ENCODE results near the gene TIAM2. TPM values are rescaled to one million over a fixed set of nuclear protein-coding genes. Genes with fewer than 3 reads are reported as not detected.
"Not testable (repeated sequence)": the region's sequence is repeated elsewhere in the genome, so short reads cannot be mapped to it uniquely, and the experiment has no call there.

Gene TIAM2
- total RNA-seq, 1 experiment from 2014 or later: 3.8 TPM

- no peaks in the 10 kb centered on the region for H3K27me3 ChIP-seq (replicated peaks; ENCODE audit: control insufficient read depth, insufficient read depth, low read length)
- DNase-seq: no peak
- H3K4me1 ChIP-seq: peaks cover 9% of the 10 kb centered on the region
- H3K27me3 Mint-ChIP-seq (ENCODE audit: insufficient read depth, unreplicated experiment): no peaks in the 10 kb centered on the region
- no peak for TF ChIP-seq CTCF (IDR thresholded peaks at IDR 0.05; ENCODE audit: insufficient read depth in 1 of 2, low read depth in 1 of 2, low read length in 1 of 2, severe bottlenecking in 1 of 2, unreplicated experiment in 1 of 2)
- H3K4me3 ChIP-seq (ENCODE audit: low read depth, low read length): no peak overlapping the region
- H3K9me3 ChIP-seq: no peaks in the 10 kb centered on the region; the same call in none of the 2 replicates
- H3K27ac Mint-ChIP-seq (ENCODE audit: unreplicated experiment): no peak overlapping the region
- POLR2A ChIA-PET: no interaction called here
- no peak overlapping the region for H3K4me3 Mint-ChIP-seq (ENCODE audit: unreplicated experiment)
- H3K36me3 ChIP-seq (ENCODE audit: control insufficient read depth, insufficient read depth, low read length): no peaks in the 10 kb centered on the region
- H3K36me3 Mint-ChIP-seq (ENCODE audit: insufficient read depth, unreplicated experiment): no peaks in the 10 kb centered on the region
- intact Hi-C loops (cut with micrococcal nuclease; ENCODE audit: unreplicated experiment): no loop called here
- BruUV-seq (replicated peaks): no TSS peak
- H3K4me1 Mint-ChIP-seq (ENCODE audit: low read depth, unreplicated experiment): peaks cover 12% of the 10 kb centered on the region
- CTCF ChIA-PET: no interaction called here
- peaks cover 16% of the 10 kb centered on the region for H3K9me3 Mint-ChIP-seq (ENCODE audit: unreplicated experiment)
Observed at GRCh38 chr6:155228546-155229166, 233.5 kb downstream of the TIAM2 start.

DNA sequence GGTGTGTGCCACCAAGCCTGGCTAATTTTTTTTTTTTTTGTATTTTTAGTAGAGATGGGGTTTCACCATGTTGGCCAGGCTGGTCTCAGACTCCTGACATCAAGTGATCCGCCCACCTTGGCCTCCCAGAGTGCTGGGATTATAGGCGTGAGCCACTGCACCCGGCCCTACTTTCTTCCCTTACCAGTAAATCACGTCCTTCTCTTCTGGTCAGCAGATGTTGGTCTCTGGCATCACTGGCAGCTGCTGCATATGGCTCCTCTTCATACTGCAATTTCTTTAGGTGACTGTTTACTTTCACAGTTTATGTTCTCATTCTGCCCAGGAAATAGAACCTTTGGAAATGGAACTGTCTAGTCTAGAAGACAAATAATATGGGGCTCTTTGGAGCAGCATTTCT, 235.9 kb downstream of the TIAM2 start:
- H3K9me3 Mint-ChIP-seq (ENCODE audit: unreplicated experiment): peaks cover 16% of the 10 kb centered on the region
- H3K36me3 Mint-ChIP-seq (ENCODE audit: insufficient read depth, unreplicated experiment); H3K9me3 ChIP-seq; BruUV-seq (replicated peaks); H3K27me3 ChIP-seq (replicated peaks; ENCODE audit: control insufficient read depth, insufficient read depth, low read length); H3K4me1 ChIP-seq; H3K27ac Mint-ChIP-seq (ENCODE audit: unreplicated experiment); H3K27me3 Mint-ChIP-seq (ENCODE audit: insufficient read depth, unreplicated experiment); intact Hi-C loops (cut with micrococcal nuclease; ENCODE audit: unreplicated experiment); H3K36me3 ChIP-seq (ENCODE audit: control insufficient read depth, insufficient read depth, low read length); CTCF ChIA-PET; H3K4me3 ChIP-seq (ENCODE audit: low read depth, low read length); DNase-seq; POLR2A ChIA-PET; H3K4me3 Mint-ChIP-seq (ENCODE audit: unreplicated experiment); H3K4me1 Mint-ChIP-seq (ENCODE audit: low read depth, unreplicated experiment): not testable (repeated sequence)

GRCh38 chr6:155232848-155233247, 237.7 kb downstream of the TIAM2 start:
- DNase-seq: no peak
- no TSS peak for BruUV-seq (replicated peaks)
- Mint-ChIP-seq H3K27ac (ENCODE audit: unreplicated experiment) (no peak overlapping the region), H3K27me3 (ENCODE audit: insufficient read depth, unreplicated experiment) (no peaks in the 10 kb centered on the region), H3K4me1 (ENCODE audit: low read depth, unreplicated experiment) (no peaks in the 10 kb centered on the region), H3K9me3 (ENCODE audit: unreplicated experiment) (peaks cover 18% of the 10 kb centered on the region), H3K36me3 (ENCODE audit: insufficient read depth, unreplicated experiment) (no peaks in the 10 kb centered on the region), H3K4me3 (ENCODE audit: unreplicated experiment) (no peak overlapping the region)
- H3K9me3 ChIP-seq: peaks cover 10% of the 10 kb centered on the region; the same call in 1 of the 2 replicates
- POLR2A ChIA-PET: no interaction called here
- H3K27me3 ChIP-seq (replicated peaks; ENCODE audit: control insufficient read depth, insufficient read depth, low read length): no peaks in the 10 kb centered on the region
- intact Hi-C loops (cut with micrococcal nuclease; ENCODE audit: unreplicated experiment): no loop called here
- CTCF ChIA-PET: no interaction called here
- TF ChIP-seq CTCF (IDR thresholded peaks at IDR 0.05; ENCODE audit: insufficient read depth in 1 of 2, low read depth in 1 of 2, low read length in 1 of 2, severe bottlenecking in 1 of 2, unreplicated experiment in 1 of 2): no peak
- no peak overlapping the region for H3K4me3 ChIP-seq (ENCODE audit: low read depth, low read length)
- H3K36me3 ChIP-seq (ENCODE audit: control insufficient read depth, insufficient read depth, low read length): no peaks in the 10 kb centered on the region
- no peaks in the 10 kb centered on the region for H3K4me1 ChIP-seq

DNA sequence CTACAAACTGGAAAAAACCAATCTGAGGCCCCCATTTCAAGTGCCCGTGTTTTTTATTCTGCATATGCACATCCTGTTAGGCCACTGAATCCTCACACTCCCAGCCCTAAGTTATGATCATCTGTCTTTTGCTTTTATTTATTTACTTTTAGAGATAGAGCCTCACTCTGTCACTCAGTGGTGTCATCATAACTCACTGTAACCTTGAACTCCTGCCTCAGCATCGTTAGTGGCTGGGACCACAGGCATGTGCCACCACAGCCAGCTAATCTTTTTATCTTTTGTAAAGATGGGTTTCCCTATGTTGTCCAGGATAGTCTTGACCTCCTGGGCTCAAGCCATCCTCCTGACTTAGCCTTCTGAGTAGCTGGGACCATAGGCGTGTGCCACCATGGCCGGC, 239.1 kb downstream of the TIAM2 start:
- BruUV-seq (replicated peaks): no TSS peak
- H3K4me1 Mint-ChIP-seq (ENCODE audit: low read depth, unreplicated experiment): no peaks in the 10 kb centered on the region
- Histone ChIP-seq H3K27me3 (replicated peaks; ENCODE audit: control insufficient read depth, insufficient read depth, low read length) (no peaks in the 10 kb centered on the region), H3K4me3 (ENCODE audit: low read depth, low read length) (no peak overlapping the region), H3K4me1 (no peaks in the 10 kb centered on the region), H3K9me3 (peaks cover 10% of the 10 kb centered on the region; the same call in 1 of the 2 replicates), H3K36me3 (ENCODE audit: control insufficient read depth, insufficient read depth, low read length) (no peaks in the 10 kb centered on the region)
- no peak overlapping the region for H3K4me3 Mint-ChIP-seq (ENCODE audit: unreplicated experiment)
- peaks cover 29% of the 10 kb centered on the region for H3K9me3 Mint-ChIP-seq (ENCODE audit: unreplicated experiment)
- TF ChIP-seq CTCF (IDR thresholded peaks at IDR 0.05; ENCODE audit: insufficient read depth in 1 of 2, low read depth in 1 of 2, low read length in 1 of 2, severe bottlenecking in 1 of 2, unreplicated experiment in 1 of 2): no peak
- no peak for DNase-seq
- ChIA-PET CTCF (no interaction called here), POLR2A (no interaction called here)
- intact Hi-C loops (cut with micrococcal nuclease; ENCODE audit: unreplicated experiment): no loop called here
- no peaks in the 10 kb centered on the region for H3K27me3 Mint-ChIP-seq (ENCODE audit: insufficient read depth, unreplicated experiment)
- H3K27ac Mint-ChIP-seq (ENCODE audit: unreplicated experiment): no peak overlapping the region
- H3K36me3 Mint-ChIP-seq (ENCODE audit: insufficient read depth, unreplicated experiment): no peaks in the 10 kb centered on the region

All from Caco-2 (cell line).